Cardiac muscle cell (in vitro differentiated cells and primary cell): Measurements from ENCODE around the gene OSBPL9. TPM values are rescaled to one million over a fixed set of nuclear protein-coding genes. Genes with fewer than 3 reads are reported as not detected.

ENCODE experiments used
- DNase-seq, 2 donors: peaks; one replicate each; pipeline versions ENCODE4 v3.0.0 to v3.0.0-alpha.2; 2010 to 2017; ENCODE audit warnings: low read depth in 1 of 2, low spot score in 1 of 2
- H3K27ac ChIP-seq: fragments of 200-600 bp; sonication (generic); 2 replicates; pipeline ENCODE4 v1.5.1; 2016
- H3K27me3 ChIP-seq: fragments of 200-600 bp; sonication (generic); 2 replicates; pipeline ENCODE4 v1.6.0; 2016; ENCODE audit warnings: control low read depth
- H3K36me3 ChIP-seq: fragments of 200-600 bp; sonication (generic); 2 replicates; pipeline ENCODE4 v1.5.1; 2016; ENCODE audit warnings: control low read depth
- H3K4me1 ChIP-seq: fragments of 200-600 bp; sonication (generic); 2 replicates; pipeline ENCODE4 v1.8.1; 2017; ENCODE audit warnings: low read depth, mild to moderate bottlenecking, mixed run types
- H3K4me3 ChIP-seq: fragments of 200-600 bp; sonication (generic); 2 replicates; pipeline ENCODE4 v1.5.1; 2016; ENCODE audit warnings: mild to moderate bottlenecking
- H3K9me3 ChIP-seq: fragments of 200-600 bp; sonication (generic); 2 replicates; pipeline ENCODE4 v1.5.1; 2017; ENCODE audit warnings: low read depth, mild to moderate bottlenecking, control low read depth
- CTCF ChIP-seq: IDR thresholded peaks from 2 replicates; pipeline ENCODE4 v1.5.1; 2012; ENCODE audit warnings: low read depth, mild to moderate bottlenecking, low read length
- polyA plus RNA-seq: library from polyadenylated mRNA; unstranded; fragments of >200 nt; fragmentation: Nextera tagmentation; extraction: Ambion mirVana; gene quantifications from 2 replicates; pipeline ENCODE4 v1.2.1, GENCODE V29; 2016
- total RNA-seq: library from RNA; depleted of rRNA; stranded (reverse); fragments of >200 nt; gene quantifications from 2 replicates; pipeline ENCODE4 v1.2.3, GENCODE V29; 2016

The OSBPL9 gene
- total and polyA plus RNA-seq, 2 experiments from 2014 or later: 103 to 104 TPM

GRCh38 chr1:51790385-51790784, 173.5 kb downstream of the OSBPL9 start:
- Histone ChIP-seq H3K4me3 (no peak overlapping the region), H3K36me3 (peaks cover 70% of the 10 kb centered on the region), H3K4me1 (peaks cover 3% of the 10 kb centered on the region), H3K27ac (peak overlapping the region; percentile 60), H3K27me3 (no peaks in the 10 kb centered on the region), H3K9me3 (no peaks in the 10 kb centered on the region)
- DNase-seq: no peak
- TF ChIP-seq CTCF: no peak

- H3K36me3 ChIP-seq: peaks cover 55% of the 10 kb centered on the region
- H3K9me3 ChIP-seq: no peaks in the 10 kb centered on the region
- H3K4me1 ChIP-seq: no peaks in the 10 kb centered on the region
- no peak for DNase-seq
- H3K27ac ChIP-seq: peak overlapping the region; percentile 65
- H3K27me3 ChIP-seq: no peaks in the 10 kb centered on the region
- no peak overlapping the region for H3K4me3 ChIP-seq
- TF ChIP-seq CTCF: no peak
Observed at GRCh38 chr1:51791888-51792287, 175.0 kb downstream of the OSBPL9 start.

- peaks cover 49% of the 10 kb centered on the region for H3K36me3 ChIP-seq
- H3K27ac ChIP-seq: peak overlapping the region; percentile 65
- no peak overlapping the region for H3K4me3 ChIP-seq
- no peaks in the 10 kb centered on the region for H3K27me3 ChIP-seq
- no peak for TF ChIP-seq CTCF
- no peaks in the 10 kb centered on the region for H3K9me3 ChIP-seq
- peak in 1 of 2 donors; percentile 50 for DNase-seq
- no peaks in the 10 kb centered on the region for H3K4me1 ChIP-seq
Observed at GRCh38 chr1:51792864-51793263, 176.0 kb downstream of the OSBPL9 start.

- H3K4me3 ChIP-seq: no peak overlapping the region
- H3K4me1 ChIP-seq: peaks cover 1% of the 10 kb centered on the region
- peaks cover 45% of the 10 kb centered on the region for H3K36me3 ChIP-seq
- H3K27ac ChIP-seq: no peak overlapping the region
- H3K27me3 ChIP-seq: no peaks in the 10 kb centered on the region
- no peak for DNase-seq
- no peaks in the 10 kb centered on the region for H3K9me3 ChIP-seq
- no peak for TF ChIP-seq CTCF
Observed at GRCh38 chr1:51794260-51794659, 177.4 kb downstream of the OSBPL9 start.

GRCh38 chr1:51794868-51795267, 178.0 kb downstream of the OSBPL9 start:
- Histone ChIP-seq H3K27ac (no peak overlapping the region), H3K27me3 (no peaks in the 10 kb centered on the region), H3K4me1 (peaks cover 7% of the 10 kb centered on the region), H3K4me3 (no peak overlapping the region), H3K36me3 (peaks cover 39% of the 10 kb centered on the region), H3K9me3 (no peaks in the 10 kb centered on the region)
- DNase-seq: no peak
- TF ChIP-seq CTCF: no peak

- TF ChIP-seq CTCF: no peak
- Histone ChIP-seq H3K9me3 (no peaks in the 10 kb centered on the region), H3K36me3 (peaks cover 29% of the 10 kb centered on the region), H3K27me3 (no peaks in the 10 kb centered on the region), H3K4me1 (peaks cover 9% of the 10 kb centered on the region), H3K4me3 (no peak overlapping the region), H3K27ac (peak overlapping the region; percentile 63)
- DNase-seq: peak in 1 of 2 donors; percentile 44
Observed at GRCh38 chr1:51799372-51799771, 182.5 kb downstream of the OSBPL9 start.
